ENCODE data around the gene UROC1.

Gene UROC1

DNA sequence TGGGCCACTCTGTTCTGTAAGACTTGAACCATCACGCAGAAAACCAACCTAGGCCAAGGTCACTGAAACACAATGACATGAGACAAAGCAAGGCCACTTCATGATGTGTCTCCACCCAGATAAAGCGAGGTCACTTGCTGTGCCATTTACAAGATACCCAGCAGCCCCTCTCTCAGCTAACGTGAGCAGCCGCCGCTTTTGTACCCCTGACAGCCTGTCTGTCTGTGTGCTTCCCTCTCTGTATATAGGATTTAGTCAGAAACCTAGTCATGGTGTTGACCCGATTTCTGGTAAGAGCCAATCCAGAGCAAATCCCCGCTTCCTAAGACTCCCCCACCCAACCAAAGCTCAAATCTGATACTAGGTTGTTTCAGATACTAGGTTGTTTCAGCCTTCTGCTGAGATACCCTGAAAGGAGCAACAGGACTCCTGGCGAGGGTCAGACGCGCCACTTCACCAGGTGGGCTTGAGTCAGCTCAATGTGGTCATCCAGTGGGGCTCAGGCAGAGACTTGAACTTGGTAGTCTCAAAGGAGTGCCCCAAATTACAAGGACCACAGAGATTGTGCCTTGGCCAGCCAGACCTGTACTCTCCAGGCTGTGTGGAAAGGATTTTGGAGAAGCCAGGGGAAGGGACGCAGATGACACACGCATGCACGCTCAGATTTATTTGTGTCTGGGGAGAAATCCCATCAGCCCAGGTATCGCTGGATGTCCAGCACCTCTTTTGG lies 38.8 kb downstream of the UROC1 start:
- DNase-seq (ENCODE audit: low read depth): no peak

DNA sequence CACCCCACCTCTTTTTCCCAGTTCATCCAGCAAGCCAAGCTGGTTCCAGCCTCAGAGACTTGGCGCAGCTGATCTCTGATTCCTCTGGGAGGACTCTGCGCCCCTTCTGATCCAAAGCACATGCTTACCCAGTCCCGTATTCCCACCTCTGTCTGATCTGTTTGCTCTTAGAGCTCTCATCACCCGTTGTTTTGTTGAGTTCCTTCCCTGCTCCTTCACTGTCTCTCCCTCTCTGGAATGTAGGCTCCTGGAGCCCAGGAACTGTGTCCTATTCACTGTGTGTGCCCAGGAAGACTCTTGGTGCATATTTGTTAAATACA lies 40.6 kb downstream of the UROC1 start:
- no peak for DNase-seq (ENCODE audit: low read depth)

DNA sequence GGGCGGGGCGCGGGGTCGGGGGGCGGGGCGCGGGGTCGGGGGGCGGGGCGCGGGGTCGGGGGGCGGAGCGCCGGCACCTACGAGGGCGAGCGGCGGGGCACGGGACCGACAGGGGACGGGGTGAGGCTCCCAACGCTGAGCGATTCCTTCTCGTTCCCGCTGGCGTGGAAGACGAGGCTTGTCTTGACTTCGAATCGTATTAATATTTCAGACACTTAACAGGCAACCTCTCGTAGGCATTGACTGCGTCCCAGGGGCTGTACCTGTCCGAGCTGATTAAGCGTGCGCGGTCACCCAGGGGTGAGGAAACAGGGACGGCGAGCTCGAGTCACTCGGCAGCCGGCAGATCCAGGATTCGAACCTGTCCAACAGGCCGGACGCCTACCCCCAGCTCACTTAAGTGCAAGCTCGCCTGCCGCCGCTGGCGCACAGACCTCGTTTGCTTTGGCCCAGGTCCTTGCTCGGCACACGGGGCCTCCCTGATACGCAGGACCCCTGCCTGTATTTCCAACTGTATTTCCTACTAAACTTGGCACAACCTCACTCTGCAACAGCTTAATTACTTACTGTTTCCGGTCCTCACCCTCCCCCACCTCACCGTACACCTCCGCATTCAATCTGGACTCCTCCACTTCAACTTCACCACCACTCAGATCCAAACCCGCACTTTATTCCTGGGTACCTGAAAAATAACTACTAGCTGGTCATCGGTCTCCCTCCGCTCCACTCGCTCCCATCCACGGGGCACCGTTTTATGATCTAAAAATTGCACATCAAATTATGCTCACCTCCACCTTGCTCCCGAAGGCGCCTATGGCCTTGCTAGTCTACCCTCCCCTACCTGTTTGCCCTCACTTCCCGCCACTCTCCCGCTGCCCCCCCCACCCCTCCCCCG lies 41.2 kb downstream of the UROC1 start:
- DNase-seq (ENCODE audit: low read depth): no peak

DNA sequence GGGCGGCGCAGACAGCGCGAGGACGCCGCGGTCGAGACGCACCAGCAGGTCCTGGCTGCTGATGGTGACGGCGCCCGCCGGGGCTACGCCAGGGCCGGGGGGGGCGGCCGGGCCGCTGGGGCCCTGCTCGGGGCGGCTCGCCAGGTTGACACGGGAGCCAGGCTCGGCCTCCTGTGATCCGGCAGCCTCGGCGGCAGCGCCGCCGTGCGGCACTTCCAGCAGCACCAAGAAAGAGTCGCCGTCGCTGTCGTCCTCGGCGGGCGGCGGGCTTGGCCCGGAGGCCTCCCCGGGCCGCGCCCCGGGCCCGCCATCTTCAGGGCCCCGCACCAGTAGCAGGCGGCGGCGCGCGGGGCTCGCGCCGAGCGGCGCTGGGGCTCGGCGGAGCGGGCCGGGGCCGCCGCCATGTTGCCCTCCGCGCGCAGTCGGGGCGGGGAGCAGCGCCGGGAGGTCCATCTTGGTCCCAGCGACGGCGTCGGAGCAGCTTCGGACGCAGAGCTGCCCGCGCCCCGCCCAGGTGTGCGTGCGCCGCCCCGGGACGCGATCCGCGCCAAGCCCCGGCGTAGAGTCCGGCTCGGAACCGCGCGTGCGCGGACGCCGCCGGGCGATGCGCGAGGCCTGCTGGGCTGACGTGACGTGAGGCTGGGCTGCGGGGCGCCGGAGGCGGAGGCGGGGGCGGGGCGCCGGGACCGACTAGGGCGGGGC lies 42.0 kb downstream of the UROC1 start, which contains the start of gene ZXDC:
Gene ZXDC, minus strand, starts transcription at position 479 of the 702 bp plus-strand sequence. Its CDS starts 26 bp downstream, at position 453.
- DNase-seq (ENCODE audit: low read depth): peak; percentile 91

DNA sequence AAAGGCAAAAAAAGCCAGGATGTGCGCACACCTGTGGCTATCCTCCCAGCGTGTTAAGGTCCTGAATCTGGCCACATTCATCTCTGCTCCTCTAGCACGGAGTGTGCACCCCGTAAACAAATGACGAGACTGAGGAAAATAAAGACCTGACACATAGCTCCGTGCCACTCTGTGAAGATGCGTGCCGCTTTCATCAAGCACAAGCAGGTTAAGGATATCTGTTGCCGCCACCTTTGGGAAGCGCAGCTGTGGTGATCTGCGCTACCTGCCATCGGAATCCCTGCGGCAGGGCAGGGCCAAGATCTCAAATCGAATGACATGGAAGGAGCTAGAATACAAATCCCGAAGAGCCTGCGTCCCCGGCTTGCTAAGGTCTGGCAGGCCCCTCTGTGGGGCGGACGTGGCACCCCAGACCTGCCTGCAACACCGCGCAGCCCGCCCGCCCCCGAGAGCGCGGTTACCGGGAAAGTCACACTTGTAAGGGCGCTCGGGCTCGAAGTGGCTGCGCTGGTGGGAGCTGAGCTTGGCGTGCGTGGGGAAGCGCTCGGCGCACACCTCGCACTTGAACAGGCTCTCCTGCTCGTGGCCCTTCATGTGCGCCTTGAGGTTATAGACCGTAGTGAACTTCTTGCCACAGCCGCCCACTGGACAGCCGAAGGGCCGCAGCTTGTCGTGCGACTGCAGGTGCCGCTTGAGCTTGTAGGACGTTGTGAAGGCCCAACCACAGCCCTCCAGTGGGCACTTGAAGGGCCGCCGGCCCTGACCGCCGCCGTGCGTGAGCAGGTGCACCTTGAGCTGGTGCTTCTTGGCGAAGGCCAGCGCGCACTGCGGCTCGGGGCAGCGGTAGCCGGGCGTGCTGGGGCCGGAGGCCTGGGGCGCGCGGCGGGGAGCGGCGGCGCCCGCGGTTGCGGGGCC lies 42.8 kb downstream of the UROC1 start:
- DNase-seq (ENCODE audit: low read depth): no peak

DNA sequence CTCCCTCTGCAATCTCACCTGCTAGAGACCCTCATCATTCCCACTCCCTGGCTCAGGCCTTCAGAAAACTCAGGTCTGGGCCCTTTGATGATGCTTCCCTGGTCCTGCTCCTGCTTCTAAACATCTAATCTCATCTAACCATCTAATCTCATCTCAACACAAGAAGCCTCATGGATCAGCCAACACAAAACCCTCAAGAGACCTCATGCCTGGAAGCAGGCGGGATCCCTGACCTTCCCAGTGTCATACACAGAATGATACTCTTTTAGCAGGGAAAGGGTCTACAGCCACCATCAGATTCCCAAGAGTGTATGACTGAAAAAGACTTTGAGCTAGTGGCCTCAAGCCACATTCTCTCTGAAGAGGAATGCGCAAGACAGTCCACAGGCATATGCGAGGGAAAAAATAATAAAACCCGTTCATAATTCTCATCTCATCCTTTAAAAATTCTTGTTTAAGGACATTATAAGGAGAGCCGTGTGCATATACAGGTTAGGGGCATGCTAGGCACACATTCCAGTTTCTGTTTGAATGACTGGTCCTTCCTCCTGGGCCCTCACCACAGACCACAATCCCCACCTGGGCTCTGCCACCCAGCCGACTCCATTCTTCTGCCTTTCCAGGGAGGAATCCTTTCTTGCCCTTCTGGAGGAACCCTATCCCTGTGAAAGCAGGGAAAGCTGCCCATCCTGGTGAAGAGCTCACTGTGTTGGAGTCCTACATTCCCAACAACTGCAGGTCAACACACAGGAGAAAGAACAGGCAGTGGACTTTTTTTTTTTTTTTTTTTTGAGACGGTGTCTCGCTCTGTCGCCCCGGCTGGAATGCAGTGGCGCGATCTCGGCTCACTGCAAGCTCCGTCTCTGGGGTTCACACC lies 44.0 kb downstream of the UROC1 start:
- no peak for DNase-seq (ENCODE audit: low read depth)

DNA sequence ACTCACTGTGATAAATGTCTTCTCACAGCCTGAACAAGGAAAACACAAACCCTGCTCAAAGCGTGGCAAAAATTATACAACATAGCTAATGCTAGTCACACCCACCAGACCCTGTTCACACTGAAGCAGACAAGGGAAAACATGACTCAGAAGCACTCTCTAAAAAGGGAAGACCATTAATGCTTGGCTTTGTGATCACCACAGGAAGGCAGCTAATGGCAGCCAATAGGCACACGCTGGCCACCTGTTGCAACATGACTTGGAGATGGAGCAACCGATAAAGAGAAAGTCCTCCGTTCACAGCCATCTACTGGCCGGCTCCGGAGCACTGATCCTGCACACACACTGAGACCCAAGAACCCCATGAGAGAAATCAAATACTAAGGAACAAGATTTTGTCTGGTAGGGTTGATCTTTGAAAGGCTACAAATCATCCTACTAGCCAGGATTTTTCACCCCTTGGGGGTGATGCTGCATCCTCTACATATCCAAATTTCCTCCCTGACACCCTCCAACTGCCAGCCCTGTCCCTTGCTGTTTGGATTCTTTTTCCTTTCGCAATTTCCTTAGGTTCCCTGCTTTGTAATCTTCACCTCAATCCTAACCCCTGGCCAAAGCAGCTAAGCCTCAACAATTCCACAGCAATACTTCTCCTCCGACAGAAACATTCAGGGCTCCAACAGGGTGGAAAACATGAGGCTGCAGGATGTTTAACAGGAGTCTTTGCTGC lies 45.1 kb downstream of the UROC1 start:
- DNase-seq (ENCODE audit: low read depth): peak; percentile 80

DNA sequence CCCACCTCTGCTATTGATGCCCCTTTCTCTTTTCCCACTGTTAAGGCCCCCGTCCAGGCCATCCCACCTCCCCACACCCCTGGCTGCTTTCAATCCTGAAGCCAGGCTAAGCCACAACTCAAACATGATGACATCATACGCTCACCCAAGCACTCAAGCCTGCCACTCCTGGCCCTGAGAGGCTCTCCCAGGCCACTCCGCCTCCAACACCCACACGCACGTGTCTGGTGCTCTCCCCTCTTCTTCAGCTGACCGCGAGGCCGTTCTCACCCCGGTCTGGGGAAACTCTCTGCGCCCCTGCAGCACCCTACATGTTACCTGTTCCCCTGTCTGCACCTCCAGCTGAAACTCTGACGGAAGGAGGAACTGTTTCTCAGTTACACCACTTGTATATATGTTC lies 48.1 kb downstream of the UROC1 start:
- DNase-seq (ENCODE audit: low read depth): no peak

DNA sequence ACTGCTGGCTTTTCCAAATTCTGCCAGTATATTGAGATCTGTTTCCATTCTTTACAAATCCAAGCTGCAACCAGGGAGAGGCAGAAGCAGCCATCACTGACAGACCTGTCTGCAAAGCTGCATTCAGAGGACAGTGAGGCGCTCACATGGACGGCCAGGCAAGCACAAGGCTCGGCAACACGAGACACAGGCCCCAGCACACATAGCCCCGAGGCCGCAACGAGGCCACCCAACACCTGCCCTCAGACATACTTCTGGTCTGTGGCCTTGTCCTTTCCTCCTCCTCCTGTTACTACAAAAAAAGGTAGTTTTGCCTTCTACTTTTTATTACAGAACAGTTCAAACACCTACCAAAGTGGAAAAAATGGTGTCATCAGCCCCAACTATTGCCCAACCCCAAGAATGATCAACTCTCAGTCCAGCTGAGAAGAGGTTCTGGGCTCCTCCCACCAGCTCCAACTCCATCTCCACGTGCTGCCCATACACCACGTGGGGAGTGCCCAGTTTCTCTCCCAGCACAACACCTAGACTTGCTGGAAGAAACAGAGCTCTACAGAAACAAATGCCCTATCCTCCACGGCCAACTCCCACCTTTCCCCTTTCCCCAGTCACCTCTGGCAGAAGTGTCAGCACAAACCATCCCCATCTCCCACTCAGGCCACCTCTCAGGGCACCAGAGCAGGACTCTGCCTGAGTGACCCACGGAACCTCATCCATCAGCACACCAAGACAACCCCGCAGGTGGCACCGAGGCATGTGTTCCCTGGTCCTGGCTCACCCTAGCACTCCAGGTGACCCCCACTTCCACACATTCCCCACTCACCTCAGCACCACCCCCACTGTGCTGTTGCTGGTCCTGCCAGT lies 49.3 kb downstream of the UROC1 start:
- no peak for DNase-seq (ENCODE audit: low read depth)

DNA sequence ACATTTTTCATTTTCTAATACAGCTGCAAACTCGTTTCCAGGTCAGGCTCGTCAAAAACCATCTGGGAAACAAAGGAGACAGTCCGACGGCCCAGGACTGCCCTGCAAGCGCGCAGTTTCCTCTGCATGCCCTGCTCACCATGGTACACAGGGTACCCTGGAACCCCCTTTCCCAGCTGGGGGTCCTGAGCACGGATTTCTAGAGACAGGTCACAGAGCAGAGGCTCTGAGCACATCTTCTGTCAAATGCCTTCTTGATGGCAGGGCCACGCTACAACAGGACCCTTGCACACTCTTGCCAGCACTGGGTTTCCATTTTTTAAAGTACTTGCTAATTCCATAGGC lies 50.0 kb downstream of the UROC1 start:
- DNase-seq (ENCODE audit: low read depth): no peak

DNA sequence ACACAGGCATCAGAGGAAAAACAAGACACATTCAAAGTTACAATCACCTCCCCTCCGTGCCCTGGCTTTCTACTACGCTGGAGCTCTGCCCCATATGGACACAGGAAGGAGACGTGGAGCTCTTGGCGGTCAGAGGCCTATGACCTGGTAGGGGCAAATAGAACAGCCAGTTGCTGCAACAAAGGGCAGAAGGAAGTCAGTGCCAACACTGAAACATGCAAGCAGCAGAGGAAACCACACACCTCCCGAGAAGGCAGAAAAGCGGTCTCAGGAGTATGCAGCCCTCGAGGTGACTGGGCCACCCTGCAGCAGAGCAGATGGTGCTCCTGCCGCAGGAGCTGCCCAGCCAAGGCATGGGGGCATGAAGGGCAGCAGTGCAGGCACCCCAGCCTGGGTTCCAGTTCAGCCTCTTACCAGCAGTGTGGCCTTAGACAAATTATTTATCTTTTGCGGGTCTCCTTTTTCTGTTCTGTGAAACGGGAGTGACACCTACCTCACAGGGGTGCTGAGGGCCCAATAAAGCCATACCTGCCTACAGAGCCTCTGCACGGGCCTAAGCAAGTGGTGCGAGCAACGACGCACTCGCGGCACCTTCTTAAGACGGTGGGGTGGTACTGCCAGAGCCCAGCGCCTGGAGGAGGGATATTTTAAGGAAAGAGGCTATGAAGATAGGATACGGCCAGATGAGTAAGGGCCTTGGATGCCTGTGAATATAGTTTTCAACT lies 50.5 kb downstream of the UROC1 start:
- no peak for DNase-seq (ENCODE audit: low read depth)

DNA sequence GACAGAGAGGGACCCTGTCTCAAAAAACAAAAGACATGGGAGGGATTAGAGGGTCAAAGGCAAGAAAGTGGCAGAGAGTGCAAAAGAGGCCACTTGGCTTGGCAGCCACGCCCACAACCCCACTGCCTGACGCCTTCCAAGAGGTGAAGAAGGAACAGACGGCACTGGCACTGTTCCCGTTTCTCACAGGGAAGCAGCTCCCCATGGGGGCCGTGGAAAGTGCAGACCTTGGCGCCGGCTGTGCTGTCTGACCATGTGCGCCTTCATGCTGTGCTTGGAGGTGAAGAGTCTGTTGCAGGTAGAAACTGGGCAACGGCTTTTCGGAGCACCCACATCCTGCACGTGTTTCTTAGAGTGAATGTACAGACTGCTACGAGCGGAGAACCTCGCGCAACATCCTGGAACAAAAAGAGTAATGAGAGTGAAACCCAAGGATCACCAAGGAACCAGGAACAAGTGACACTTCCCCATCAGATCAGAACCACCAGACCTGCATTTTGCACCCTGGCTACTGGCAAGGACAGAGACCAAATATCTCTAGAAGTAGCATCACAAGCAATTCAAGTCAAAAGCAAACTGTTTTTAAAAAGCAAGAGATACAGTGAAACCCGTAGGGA lies 51.5 kb downstream of the UROC1 start:
- DNase-seq (ENCODE audit: low read depth): no peak

DNA sequence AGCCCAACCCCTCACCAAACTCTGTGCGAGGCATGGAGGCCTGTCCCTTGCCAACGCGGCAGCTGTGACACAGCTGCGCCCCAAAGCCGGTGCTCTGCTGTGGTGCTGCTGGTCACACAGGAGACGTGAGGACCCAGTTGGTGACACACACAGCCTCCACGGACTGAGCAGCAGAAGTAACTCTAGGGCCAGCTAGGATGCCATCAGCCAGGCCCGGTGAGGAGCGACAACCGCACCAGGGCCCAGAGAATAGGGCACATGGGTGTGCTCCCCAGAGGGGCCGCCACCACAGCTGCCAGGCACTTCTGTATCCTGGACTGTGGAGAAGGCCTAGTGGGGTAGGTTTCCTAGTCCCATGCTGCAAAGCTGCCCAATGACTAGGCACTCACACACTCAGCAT lies 52.6 kb downstream of the UROC1 start:
- DNase-seq (ENCODE audit: low read depth): no peak

DNA sequence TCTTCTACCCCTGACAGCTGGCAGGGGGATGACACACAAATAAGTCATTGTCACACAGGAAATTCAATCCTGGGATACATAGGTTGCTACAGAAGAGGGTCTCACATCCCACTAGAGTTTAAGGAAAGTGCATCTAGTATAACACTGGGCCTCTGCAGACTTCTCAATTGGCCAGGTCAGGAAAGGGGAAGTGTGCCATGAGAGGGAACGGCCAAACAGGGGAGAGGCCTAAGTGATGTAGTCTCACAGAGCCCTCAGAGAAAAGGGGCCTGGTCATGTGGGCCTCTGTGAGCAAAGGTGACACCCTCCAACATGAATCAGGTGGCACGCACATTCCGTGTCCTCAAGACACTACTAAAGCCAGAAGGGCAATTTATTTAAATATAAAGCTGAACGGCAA lies 53.1 kb downstream of the UROC1 start:
- no peak for DNase-seq (ENCODE audit: low read depth)

DNA sequence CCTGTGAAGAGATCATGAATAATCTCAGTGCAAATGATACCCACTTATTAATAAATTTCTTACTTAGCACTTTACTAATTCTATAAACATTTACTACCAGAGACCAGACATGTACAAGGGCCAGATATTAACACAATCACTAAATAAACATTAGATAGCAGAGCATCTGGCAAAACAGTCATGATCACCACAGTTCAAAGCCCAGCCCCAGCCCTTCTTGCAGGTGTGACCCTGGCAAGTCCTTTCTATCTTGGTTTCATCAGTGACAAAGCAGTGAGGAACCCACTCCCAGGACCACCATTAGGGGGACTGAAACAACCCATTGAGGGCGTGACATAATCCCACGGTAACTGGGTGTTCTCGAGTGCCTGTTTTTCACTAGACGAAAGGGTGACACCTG lies 53.5 kb downstream of the UROC1 start:
- no peak for DNase-seq (ENCODE audit: low read depth)

DNA sequence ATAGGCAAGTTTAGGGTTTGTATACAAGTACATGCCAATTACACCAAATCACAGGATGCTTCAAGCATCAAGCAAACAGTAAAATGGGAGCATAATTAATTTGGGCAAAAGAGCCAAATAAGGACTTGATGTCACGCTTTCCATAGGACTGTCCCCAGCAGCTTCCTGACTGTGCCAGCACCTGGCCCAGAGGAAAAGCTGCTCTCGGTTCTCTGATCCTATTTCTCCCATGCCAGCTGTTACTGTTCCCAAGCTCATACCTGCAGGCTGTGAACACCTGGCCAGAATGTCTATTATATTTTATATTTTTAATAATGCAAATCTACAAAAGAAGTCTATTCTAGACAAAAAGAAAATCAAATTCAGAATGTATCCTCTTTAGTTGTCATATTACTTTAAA lies 54.1 kb downstream of the UROC1 start:
- no peak for DNase-seq (ENCODE audit: low read depth)

DNA sequence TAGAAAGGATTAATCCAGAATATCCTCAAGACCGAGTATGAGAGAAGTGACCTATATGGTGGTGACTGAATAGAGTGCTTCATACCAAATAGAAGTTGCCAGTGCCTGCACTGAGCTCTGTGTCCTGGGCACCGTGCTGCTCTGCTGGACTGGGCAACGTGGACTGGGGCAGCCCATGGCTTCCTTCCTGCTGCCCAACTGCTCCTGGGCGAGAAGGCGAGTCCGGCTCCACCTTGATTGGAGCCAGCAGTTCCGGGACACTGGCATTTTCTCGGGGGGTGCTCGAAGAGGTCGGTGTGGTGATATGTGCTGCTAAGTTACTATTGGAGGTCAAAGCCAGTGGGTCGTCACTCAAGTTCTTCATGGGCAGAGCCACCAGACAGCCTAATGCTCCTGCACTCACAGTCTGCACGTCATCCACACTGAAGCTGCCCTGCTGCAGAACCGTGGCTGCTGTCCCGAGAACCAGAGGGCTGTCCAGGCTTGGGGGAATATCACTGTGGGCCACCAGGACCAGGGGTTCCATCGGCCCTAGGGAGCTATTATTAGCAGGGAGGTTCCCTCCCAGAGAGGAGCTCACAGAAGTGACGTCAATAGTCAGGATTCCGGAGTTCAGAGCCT lies 56.0 kb downstream of the UROC1 start:
- no peak for DNase-seq (ENCODE audit: low read depth)

DNA sequence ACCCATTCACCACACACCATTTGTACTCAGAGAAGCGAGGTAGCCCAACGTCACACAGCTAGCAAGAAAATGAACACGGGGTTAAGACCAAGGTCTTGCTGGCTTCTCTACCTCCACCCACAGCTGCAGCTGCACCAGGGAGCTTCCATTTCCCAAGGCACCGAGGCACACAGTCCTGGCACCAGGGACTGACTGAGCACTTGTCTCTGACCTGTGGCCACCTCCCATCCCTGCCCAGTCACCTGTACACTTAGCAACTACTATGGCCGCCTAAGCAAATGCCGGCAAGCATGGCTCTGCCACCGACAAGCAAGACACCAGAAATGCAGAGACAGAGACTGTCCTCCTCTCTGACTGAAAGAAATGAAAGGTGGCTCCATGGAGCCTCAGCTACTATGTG lies 57.2 kb downstream of the UROC1 start:
- no peak for DNase-seq (ENCODE audit: low read depth)

Data from fibroblast of the conjunctiva (primary cell).